ENCODE data around the gene GUK1. TPM values are rescaled to one million over a fixed set of nuclear protein-coding genes. Genes with fewer than 3 reads are reported as not detected.

The GUK1 gene
- total RNA-seq, 1 experiment from 2014 or later: 996 TPM

- ChIA-PET POLR2A (ENCODE audit: unreplicated experiment) (interaction anchor here (0.6 kb wide), 1 partner anchor 62 kb away, joined by 3 read pairs; no protein-coding TSS in a partner anchor), CTCF (no interaction called here)
- H3K36me3 ChIP-seq (ENCODE audit: low read depth, low read length): no peaks in the 10 kb centered on the region
- H4K20me1 ChIP-seq (ENCODE audit: low read length): peaks cover 4% of the 10 kb centered on the region; the same call in 1 of the 2 replicates
- no peak for TF ChIP-seq CTCF (conservative IDR thresholded peaks at IDR 0.05; ENCODE audit: low read depth, low read length)
- no peak for TF ChIP-seq EZH2 (IDR thresholded peaks at IDR 0.05; ENCODE audit: low read length, unreplicated experiment)
- no peak for TF ChIP-seq EZH2phosphoT487 (IDR thresholded peaks at IDR 0.05; ENCODE audit: borderline replicate concordance, low read length)
- no peak overlapping the region for H3K4me2 ChIP-seq (ENCODE audit: low read length)
- no peaks in the 10 kb centered on the region for H3K79me2 ChIP-seq (ENCODE audit: low read length)
- no peak overlapping the region for H3K4me3 ChIP-seq (ENCODE audit: low read length)
- ATAC-seq (no peak), DNase-seq (no peak)
- BruUV-seq (replicated peaks): no TSS peak
- intact Hi-C loops (cut with micrococcal nuclease): no loop called here
- H3K27me3 ChIP-seq (ENCODE audit: low read length): no peaks in the 10 kb centered on the region
- H3K4me1 ChIP-seq (ENCODE audit: insufficient read depth, low read length): peaks cover 7% of the 10 kb centered on the region
- H3K27ac ChIP-seq (ENCODE audit: low read length): no peak overlapping the region
- H3F3A ChIP-seq (ENCODE audit: low read length, unreplicated experiment): no peaks in the 10 kb centered on the region
- H2AFZ ChIP-seq (ENCODE audit: low read length): no peak overlapping the region
- no peaks in the 10 kb centered on the region for H3K9me3 ChIP-seq (ENCODE audit: low read length)
- H3K9ac ChIP-seq (ENCODE audit: low read length): no peak overlapping the region
- H3K9me2 ChIP-seq (replicated peaks; ENCODE audit: low read length): no peaks in the 10 kb centered on the region
These were observed 37.9 kb downstream of the GUK1 start for GRCh38 chr1:228177721-228178710.

- H3F3A ChIP-seq (ENCODE audit: low read length, unreplicated experiment): no peaks in the 10 kb centered on the region
- ATAC-seq: no peak
- intact Hi-C loops (cut with micrococcal nuclease): no loop called here
- no peak overlapping the region for H3K4me3 ChIP-seq (ENCODE audit: low read length)
- H3K4me1 ChIP-seq (ENCODE audit: insufficient read depth, low read length): no peaks in the 10 kb centered on the region
- no peaks in the 10 kb centered on the region for H3K9me2 ChIP-seq (replicated peaks; ENCODE audit: low read length)
- no peaks in the 10 kb centered on the region for H3K27me3 ChIP-seq (ENCODE audit: low read length)
- BruUV-seq (replicated peaks): no TSS peak
- H4K20me1 ChIP-seq (ENCODE audit: low read length): peaks cover 4% of the 10 kb centered on the region; the same call in 1 of the 2 replicates
- no peaks in the 10 kb centered on the region for H3K36me3 ChIP-seq (ENCODE audit: low read depth, low read length)
- no peaks in the 10 kb centered on the region for H3K79me2 ChIP-seq (ENCODE audit: low read length)
- H3K4me2 ChIP-seq (ENCODE audit: low read length): no peak overlapping the region
- TF ChIP-seq EZH2phosphoT487 (IDR thresholded peaks at IDR 0.05; ENCODE audit: borderline replicate concordance, low read length) (no peak), CTCF (conservative IDR thresholded peaks at IDR 0.05; ENCODE audit: low read depth, low read length) (no peak), EZH2 (IDR thresholded peaks at IDR 0.05; ENCODE audit: low read length, unreplicated experiment) (no peak)
- CTCF ChIA-PET: interaction anchor here (1.0 kb wide), 1 partner anchor 180 kb away, joined by 4 read pairs; no protein-coding TSS in a partner anchor
- H3K9ac ChIP-seq (ENCODE audit: low read length): no peak overlapping the region
- no peak for DNase-seq
- POLR2A ChIA-PET (ENCODE audit: unreplicated experiment): no interaction called here
- H2AFZ ChIP-seq (ENCODE audit: low read length): no peak overlapping the region
- no peaks in the 10 kb centered on the region for H3K9me3 ChIP-seq (ENCODE audit: low read length)
- H3K27ac ChIP-seq (ENCODE audit: low read length): no peak overlapping the region
These were observed 38.9 kb downstream of the GUK1 start for GRCh38 chr1:228178737-228179684.

Data from PC-3 (cell line).